ENCODE measurements around the gene NR2F6.

GRCh38 chr19:17254636-17255035 is 8.9 kb upstream of the NR2F6 start:
- TF ChIP-seq CTCF (conservative IDR thresholded peaks at IDR 0.05) (no peak), EZH2 (IDR thresholded peaks at IDR 0.05; ENCODE audit: low read depth) (no peak)
